ENCODE measurements around the gene ELAVL1.
"Not testable (repeated sequence)": the region's sequence is repeated elsewhere in the genome, so short reads cannot be mapped to it uniquely, and the experiment has no call there.

ELAVL1 gene

DNA sequence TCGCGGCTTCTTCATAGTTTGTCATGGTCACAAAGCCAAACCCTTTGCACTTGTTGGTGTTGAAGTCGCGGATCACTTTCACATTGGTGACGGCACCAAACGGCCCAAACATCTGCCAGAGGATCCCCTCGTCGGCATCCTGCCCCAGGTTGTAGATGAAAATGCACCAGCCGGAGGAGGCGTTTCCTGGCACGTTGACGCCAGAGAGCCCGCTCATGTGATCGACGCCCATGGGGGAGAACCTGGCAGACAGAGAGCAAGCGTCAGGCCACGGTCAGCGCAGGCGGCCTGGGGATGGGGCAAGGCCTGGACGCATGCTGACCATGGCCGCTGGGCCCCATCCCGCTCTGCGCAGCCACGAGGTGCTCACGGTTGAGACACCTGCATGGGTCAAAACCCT is 41.9 kb downstream of the ELAVL1 start:
- Histone ChIP-seq H3K4me3 (no peak overlapping the region), H3K36me3 (replicated peaks) (peaks cover 72% of the 10 kb centered on the region), H3K4me1 (no peaks in the 10 kb centered on the region), H3K27me3 (ENCODE audit: low read depth) (no peaks in the 10 kb centered on the region), H3K9me3 (no peaks in the 10 kb centered on the region)
- in situ Hi-C loops (cut with MboI; ENCODE audit: low sequenced_read_pairs): no loop called here
- no peak for DNase-seq (ENCODE audit: low spot score in 2 of 2)

DNA sequence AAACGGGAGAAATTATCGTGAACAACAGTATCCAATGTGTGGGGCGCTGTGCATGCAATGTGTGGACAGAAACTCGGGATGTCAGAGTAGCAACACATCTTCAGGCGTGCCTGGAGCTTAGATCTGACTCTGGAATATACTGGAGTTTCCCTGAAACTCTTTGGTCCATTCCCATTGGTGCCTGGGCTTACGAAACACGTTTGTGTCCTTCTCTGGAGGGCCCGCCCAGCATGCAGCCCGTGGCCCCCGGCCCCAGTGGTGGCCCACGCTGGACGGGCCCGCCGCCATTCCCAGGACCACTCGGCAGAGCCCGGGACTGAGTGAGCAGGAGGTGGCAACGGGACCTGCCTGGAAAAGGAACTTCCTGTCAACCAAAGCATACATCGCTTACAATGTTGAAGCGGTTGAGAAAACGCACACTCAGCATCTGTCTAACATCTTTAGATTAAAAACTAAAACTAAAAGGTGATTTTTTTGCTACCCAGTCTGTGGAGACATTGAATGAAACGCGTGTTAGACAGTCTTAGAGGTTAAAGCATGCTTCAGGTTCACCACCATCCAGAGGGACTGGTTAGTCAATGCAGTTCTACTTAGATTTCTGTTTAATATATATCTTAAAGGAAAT is 42.7 kb downstream of the ELAVL1 start:
- Histone ChIP-seq H3K4me1 (no peaks in the 10 kb centered on the region), H3K36me3 (replicated peaks) (peaks cover 71% of the 10 kb centered on the region), H3K4me3 (no peak overlapping the region), H3K27me3 (ENCODE audit: low read depth) (no peaks in the 10 kb centered on the region), H3K9me3 (no peaks in the 10 kb centered on the region)
- DNase-seq (ENCODE audit: low spot score in 2 of 2): no peak
- in situ Hi-C loops (cut with MboI; ENCODE audit: low sequenced_read_pairs): no loop called here

DNA sequence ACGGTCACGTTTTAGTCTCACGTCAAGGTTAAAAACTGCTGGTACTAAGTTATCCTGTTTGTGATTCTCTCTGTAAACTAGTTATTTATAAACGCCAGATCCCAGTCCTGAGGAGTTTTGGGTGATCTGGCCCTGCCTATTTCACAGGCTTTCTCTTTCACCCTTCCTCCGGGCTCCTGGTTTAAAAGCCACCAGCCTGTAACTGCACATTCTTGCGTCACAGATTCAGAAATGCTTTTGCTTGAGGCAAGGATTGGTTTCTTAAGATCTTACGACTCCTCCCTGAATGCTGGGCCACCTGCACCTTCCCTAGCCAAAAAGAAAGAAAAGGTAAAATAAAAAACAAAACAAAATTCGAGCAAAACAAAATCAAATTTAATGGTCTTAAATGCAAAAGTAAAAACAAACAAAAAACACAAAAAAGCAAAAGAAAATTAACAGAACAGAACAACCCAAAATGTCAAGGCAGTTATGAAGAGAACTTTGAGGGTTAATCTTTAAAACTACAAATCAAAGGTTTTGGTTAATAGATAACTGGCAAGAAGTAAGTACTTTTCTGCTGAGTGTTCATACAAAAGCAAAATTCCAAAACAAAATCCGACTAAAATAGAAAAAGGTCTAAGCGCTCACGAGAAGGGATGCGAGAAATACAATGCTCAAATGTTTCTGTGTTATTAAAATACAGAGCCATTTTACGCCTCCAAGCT is 43.4 kb downstream of the ELAVL1 start:
- Histone ChIP-seq H3K9me3 (no peaks in the 10 kb centered on the region), H3K4me3 (no peak overlapping the region), H3K4me1 (no peaks in the 10 kb centered on the region), H3K27me3 (ENCODE audit: low read depth) (no peaks in the 10 kb centered on the region), H3K36me3 (replicated peaks) (peaks cover 64% of the 10 kb centered on the region)
- no peak for DNase-seq (ENCODE audit: low spot score in 2 of 2)
- in situ Hi-C loops (cut with MboI; ENCODE audit: low sequenced_read_pairs): no loop called here

DNA sequence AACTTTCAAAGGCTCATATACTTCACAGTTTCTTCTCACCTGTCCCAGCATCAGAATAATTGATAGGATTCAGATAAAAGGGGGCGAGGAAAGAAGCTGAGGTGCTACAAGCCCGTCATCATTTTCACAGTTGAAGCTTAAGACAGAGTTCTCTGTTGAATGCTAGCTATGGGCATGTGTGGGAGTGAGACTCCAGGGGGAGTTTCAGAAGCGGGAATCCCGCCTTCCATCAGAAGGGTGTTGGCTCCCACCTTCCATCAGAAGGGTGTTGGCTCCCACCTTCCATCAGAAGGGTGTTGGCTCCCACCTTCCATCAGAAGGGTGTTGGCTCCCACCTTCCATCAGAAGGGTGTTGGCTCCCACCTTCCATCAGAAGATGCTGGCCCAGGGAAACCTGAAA is 44.4 kb downstream of the ELAVL1 start:
- H3K4me3 ChIP-seq; in situ Hi-C loops (cut with MboI; ENCODE audit: low sequenced_read_pairs); H3K9me3 ChIP-seq; DNase-seq (ENCODE audit: low spot score in 2 of 2); H3K27me3 ChIP-seq (ENCODE audit: low read depth); H3K4me1 ChIP-seq: not testable (repeated sequence)
- H3K36me3 ChIP-seq (replicated peaks): peaks cover 56% of the 10 kb centered on the region

DNA sequence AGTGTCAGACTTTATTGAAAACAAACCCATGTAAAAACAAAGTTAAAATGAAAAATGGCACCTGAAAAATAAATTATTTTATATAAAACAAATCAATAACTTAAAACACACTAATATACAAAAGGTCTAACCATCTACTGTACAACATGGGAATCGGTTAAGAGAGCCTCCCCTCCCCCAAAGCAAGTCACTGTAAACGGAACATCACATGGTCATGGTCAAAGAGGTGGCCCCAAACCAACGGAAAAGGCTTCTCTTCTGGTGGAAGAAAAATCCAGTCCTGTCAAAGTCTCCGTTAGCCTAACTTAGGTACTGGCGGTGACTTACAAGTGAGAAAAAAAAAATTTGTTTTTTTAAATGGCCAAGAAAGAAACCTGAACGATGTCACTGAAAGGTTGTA is 46.2 kb downstream of the ELAVL1 start:
- DNase-seq (ENCODE audit: low spot score in 2 of 2): no peak
- in situ Hi-C loops (cut with MboI; ENCODE audit: low sequenced_read_pairs): no loop called here
- no peaks in the 10 kb centered on the region for H3K9me3 ChIP-seq
- no peaks in the 10 kb centered on the region for H3K4me1 ChIP-seq
- no peak overlapping the region for H3K4me3 ChIP-seq
- H3K27me3 ChIP-seq (ENCODE audit: low read depth): no peaks in the 10 kb centered on the region
- H3K36me3 ChIP-seq (replicated peaks): peaks cover 41% of the 10 kb centered on the region

DNA sequence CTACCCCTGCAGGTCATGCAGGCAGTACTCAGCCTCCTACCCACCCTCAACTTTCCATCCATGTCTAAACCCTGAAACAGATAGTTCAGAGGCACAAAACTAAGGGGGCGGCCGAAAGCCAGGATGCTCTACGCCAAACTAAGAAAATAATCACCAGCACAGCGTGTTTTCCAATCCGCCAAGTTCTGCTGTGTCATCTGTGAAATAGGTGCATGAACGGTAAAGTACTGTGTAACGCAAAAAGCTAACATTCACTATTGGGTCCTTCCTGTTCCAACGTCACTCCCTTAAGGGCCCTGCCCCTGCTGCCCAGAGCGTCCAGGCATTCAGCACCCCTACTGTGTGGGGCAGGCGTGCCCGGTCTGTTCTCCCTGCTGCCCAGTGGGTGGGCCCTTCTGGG is 49.7 kb downstream of the ELAVL1 start:
- Histone ChIP-seq H3K36me3 (replicated peaks) (peaks cover 10% of the 10 kb centered on the region), H3K27me3 (ENCODE audit: low read depth) (no peaks in the 10 kb centered on the region), H3K9me3 (no peaks in the 10 kb centered on the region), H3K4me1 (no peaks in the 10 kb centered on the region), H3K4me3 (no peak overlapping the region)
- DNase-seq (ENCODE audit: low spot score in 2 of 2): no peak
- in situ Hi-C loops (cut with MboI; ENCODE audit: low sequenced_read_pairs): no loop called here

DNA sequence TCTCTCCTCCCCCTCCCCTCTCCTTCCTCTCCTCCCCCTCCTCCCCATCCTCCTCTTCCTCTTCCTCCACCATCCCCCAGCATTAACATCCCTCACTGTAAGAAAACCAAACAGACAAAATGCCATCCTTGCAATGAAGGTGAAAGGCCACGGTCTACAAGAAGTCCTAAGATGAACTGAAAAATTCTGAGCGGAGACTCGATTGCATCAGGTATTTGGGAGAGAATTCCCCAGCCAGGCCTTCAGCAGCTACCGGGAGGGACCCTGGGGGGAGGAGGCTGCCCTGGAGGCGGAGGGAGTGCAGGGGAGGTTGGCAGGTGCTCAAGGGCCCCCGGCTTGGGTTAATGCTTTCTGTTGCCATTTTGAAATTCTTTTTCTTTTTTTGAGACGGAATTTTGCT is 51.9 kb downstream of the ELAVL1 start:
- in situ Hi-C loops (cut with MboI; ENCODE audit: low sequenced_read_pairs): no loop called here

DNA sequence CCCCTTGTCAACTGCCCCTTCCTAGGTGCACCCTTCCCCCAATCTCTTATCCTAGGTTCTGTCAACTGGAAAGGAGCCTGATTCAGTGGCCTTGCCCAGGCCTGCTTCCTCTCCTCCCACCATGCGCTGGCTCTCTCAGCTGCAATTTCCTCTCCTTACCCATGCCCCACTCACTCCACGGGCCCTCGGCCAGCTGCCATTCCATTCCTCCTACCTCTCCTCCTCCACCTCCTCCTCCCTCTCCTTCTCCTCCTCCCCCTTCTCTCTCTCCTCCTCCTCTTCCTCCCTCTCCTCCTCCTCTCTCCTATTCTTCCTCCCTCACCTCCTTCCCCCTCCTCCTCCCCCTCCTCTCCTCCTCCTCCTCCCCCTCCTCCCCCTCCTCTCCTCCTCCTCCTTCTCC is 52.4 kb downstream of the ELAVL1 start:
- Histone ChIP-seq H3K9me3 (no peaks in the 10 kb centered on the region), H3K36me3 (replicated peaks) (peaks cover 3% of the 10 kb centered on the region), H3K4me3 (no peak overlapping the region), H3K27me3 (ENCODE audit: low read depth) (no peaks in the 10 kb centered on the region), H3K4me1 (no peaks in the 10 kb centered on the region)
- DNase-seq (ENCODE audit: low spot score in 2 of 2): no peak
- in situ Hi-C loops (cut with MboI; ENCODE audit: low sequenced_read_pairs): no loop called here

More for the DNA sequence above, 51.9 kb downstream of the ELAVL1 start:
- H3K4me1 ChIP-seq: no peaks in the 10 kb centered on the region
- DNase-seq (ENCODE audit: low spot score in 2 of 2): no peak
- no peak overlapping the region for H3K4me3 ChIP-seq
- no peaks in the 10 kb centered on the region for H3K27me3 ChIP-seq (ENCODE audit: low read depth)
- H3K9me3 ChIP-seq: no peaks in the 10 kb centered on the region
- H3K36me3 ChIP-seq (replicated peaks): peaks cover 7% of the 10 kb centered on the region

DNA sequence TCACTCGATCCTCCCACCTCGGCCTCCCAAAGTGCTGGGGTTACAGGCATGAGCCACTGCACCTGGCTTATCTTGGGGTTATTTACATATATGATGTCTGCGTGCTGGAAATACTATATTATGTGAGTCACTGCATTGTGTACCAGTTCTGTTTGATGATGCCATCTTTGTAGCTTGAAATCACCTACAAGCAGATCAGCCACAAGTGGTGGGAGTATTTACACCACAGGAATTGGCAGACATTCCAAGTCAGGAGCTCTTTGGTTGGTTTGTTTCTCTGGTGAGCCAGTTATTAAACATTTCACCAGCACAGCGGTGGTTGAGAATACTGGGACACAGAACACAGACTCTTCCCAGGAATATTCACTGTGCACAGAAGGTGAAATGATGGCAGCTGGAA is 57.5 kb downstream of the ELAVL1 start:
- H3K27me3 ChIP-seq (ENCODE audit: low read depth): no peaks in the 10 kb centered on the region
- in situ Hi-C loops (cut with MboI; ENCODE audit: low sequenced_read_pairs): loop anchor here (10.0 kb wide), 1 partner anchor 307 kb away; no protein-coding TSS in a partner anchor

DNA sequence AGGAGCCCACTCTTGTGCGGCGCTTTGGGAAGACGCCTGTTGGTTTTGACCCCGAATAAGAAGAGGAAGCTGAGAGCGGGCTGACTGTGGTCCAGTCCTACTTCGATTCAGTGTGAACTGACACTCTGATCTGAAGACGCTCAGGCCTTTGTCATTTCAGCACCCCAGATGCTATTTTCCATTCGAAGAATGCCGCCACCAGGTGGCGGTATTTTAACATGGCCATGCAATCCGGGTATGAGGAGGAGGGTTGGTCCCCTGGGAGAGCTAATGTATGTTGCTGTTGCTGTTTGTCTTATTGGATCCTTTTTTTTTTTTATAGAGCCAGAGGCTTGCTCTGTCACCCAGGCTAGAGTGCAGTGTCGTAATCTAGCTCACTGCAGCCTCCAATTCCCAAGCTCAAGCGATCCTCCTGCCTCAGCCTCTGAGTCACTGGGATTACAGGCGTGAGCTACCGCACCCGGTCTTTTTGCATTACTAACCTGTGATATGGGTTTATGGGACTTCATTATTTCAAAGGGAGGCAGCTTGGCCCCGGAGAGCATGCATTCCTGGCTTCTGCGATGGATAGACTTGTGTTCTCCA is 61.2 kb downstream of the ELAVL1 start:
- Histone ChIP-seq H3K9me3 (no peaks in the 10 kb centered on the region), H3K4me3 (peak overlapping the region; percentile 92), H3K27me3 (ENCODE audit: low read depth) (no peaks in the 10 kb centered on the region), H3K4me1 (peaks cover 8% of the 10 kb centered on the region), H3K36me3 (replicated peaks) (peaks cover 25% of the 10 kb centered on the region)
- in situ Hi-C loops (cut with MboI; ENCODE audit: low sequenced_read_pairs): loop anchor here (10.0 kb wide), 1 partner anchor 311 kb away; no protein-coding TSS in a partner anchor
- DNase-seq (ENCODE audit: low spot score in 2 of 2): peak; percentile 91 to 95

More for the DNA sequence above, 57.5 kb downstream of the ELAVL1 start:
- H3K4me3 ChIP-seq: no peak overlapping the region
- H3K4me1 ChIP-seq: peaks cover 3% of the 10 kb centered on the region; the same call in 1 of the 2 replicates
- no peaks in the 10 kb centered on the region for H3K36me3 ChIP-seq (replicated peaks)
- no peak for DNase-seq (ENCODE audit: low spot score in 2 of 2)
- no peaks in the 10 kb centered on the region for H3K9me3 ChIP-seq

DNA sequence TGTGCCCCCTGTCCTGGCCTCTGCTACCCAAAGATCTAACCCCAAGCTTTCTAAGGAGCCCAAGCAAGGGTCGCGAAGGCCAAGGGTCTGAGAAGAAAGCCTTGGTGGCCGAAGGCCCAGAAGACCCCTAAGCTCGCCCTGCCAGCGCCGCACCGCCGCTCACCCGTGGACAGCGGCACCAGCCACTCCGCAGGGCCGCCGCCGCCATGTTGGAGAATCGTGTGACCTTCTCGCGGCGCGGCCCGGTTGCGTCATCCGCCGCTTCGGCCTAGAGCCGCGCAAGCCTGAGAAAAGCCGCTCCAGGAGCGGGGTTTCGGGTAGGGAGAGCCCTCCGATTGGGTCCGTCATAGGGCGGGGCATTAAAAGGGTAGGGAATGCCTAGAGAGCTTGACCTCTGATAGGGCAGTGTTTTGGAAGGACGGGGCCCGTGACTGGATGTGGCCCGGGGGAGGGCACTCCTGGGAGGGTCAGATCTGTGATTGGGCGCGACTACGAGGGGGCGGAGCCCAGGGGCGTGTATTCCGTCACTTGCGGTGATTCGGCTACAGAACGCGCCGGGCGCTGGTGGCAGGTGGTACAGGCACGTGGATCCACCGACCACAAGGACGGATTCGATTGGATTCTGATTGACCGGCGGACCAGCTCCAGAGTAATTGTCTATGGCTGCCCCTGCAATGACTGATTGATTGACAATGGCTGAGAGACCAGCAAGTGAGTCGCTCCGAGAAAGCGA is 61.8 kb downstream of the ELAVL1 start, which contains the start of gene TIMM44:
Gene TIMM44, minus strand, starts transcription at position 223 of the 733 bp plus-strand sequence. Its CDS starts 15 bp downstream, at position 208.
- Histone ChIP-seq H3K9me3 (no peaks in the 10 kb centered on the region), H3K36me3 (replicated peaks) (peaks cover 31% of the 10 kb centered on the region), H3K27me3 (ENCODE audit: low read depth) (no peaks in the 10 kb centered on the region), H3K4me3 (peak within 1 kb of the TSS; percentile 92), H3K4me1 (peaks cover 8% of the 10 kb centered on the region)
- in situ Hi-C loops (cut with MboI; ENCODE audit: low sequenced_read_pairs): loop anchor here (10.0 kb wide), 1 partner anchor 311 kb away; no protein-coding TSS in a partner anchor
- peak; percentile 99 to 100 for DNase-seq (ENCODE audit: low spot score in 2 of 2)

DNA sequence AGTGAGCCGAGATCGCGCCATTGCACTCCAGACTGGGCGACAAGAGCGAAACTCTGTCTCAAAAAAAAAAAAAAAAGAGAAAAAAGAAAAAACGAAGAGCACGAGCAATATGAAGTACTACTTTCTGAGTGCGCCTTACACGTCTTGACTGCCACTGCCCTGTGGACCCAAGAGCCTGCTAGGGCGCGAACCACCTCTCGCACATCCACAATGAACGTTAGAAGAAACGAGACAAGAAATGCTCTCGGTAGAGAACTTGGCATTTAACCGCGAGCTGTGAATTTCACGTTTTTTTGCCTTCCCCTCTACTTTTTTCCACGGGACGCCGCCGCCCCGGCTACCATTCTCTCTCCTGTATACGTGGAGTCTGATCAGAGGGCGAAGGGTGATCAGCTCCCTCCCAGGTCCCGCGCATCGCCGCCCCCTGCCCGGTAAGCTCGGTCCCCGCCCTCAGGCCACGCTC is 62.4 kb downstream of the ELAVL1 start:
- no peaks in the 10 kb centered on the region for H3K9me3 ChIP-seq
- no peaks in the 10 kb centered on the region for H3K27me3 ChIP-seq (ENCODE audit: low read depth)
- no peak for DNase-seq (ENCODE audit: low spot score in 2 of 2)
- peaks cover 37% of the 10 kb centered on the region for H3K36me3 ChIP-seq (replicated peaks)
- in situ Hi-C loops (cut with MboI; ENCODE audit: low sequenced_read_pairs): loop anchor here (10.0 kb wide), 1 partner anchor 312 kb away; no protein-coding TSS in a partner anchor
- peak overlapping the region; percentile 92 for H3K4me3 ChIP-seq
- peaks cover 8% of the 10 kb centered on the region for H3K4me1 ChIP-seq

DNA sequence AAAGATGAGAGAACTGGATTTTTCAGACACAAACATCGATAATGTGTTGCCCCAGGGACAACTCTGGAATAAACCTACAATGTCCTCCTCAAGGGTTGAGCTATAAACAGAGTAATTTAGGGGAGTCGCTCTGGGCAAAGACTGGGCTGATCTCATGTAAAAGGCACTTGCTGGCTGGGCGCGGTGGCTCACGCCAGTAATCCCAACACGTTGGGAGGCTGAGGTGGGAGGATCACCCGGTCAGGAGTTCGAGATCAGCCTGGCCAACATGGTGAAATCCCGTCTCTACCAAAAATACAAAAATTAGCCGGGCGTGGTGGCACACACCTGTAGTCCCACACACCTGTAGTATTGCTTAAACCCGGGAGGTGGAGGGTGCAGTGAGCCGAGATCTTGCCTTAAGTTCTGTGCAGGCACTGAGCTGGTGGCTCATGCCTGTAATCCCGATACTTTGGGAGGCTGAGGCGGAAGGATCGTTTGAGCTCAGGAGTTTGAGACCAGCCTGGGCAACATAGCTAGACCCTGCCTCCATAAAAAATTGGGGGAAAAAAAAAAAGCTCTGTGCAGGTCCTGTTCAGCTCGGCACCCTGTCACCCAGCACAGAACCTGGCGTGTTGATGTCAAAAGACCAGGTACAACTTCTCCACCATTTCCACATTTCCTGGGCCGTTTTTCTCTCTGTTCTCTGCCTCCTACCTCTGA is 63.4 kb downstream of the ELAVL1 start:
- Histone ChIP-seq H3K4me1 (peaks cover 8% of the 10 kb centered on the region), H3K27me3 (ENCODE audit: low read depth) (no peaks in the 10 kb centered on the region), H3K9me3 (no peaks in the 10 kb centered on the region), H3K4me3 (peak overlapping the region; percentile 92), H3K36me3 (replicated peaks) (peaks cover 47% of the 10 kb centered on the region)
- no peak for DNase-seq (ENCODE audit: low spot score in 2 of 2)
- in situ Hi-C loops (cut with MboI; ENCODE audit: low sequenced_read_pairs): loop anchor here (10.0 kb wide), 1 partner anchor 313 kb away; no protein-coding TSS in a partner anchor
